SK-N-SH (cell line): ENCODE results near the gene ANO3. TPM values are rescaled to one million over a fixed set of nuclear protein-coding genes. Genes with fewer than 3 reads are reported as not detected.

Source experiments
- CTCF ChIA-PET: fragments of 300-600, 350-600 bp; formaldehyde crosslinking; extraction: SDS; loops from one replicate; lab custom pipeline; 2021; lab: Yijun Ruan, JAX
- POLR2A ChIA-PET: fragments of 350-600 bp; sonication (Branson Sonifier 250); formaldehyde crosslinking; extraction: SDS; loops from one replicate; lab custom pipeline; 2020; ENCODE audit warnings: antibody characterized with exemption, inconsistent platforms; lab: Yijun Ruan, JAX
- DNase-seq: peaks from one replicate; pipeline ENCODE4 v3.0.0; 2012
- H2AFZ ChIP-seq: fragments of 200-600 bp; sonication (generic); 2 replicates; pipeline ENCODE4 v1.8.1; 2016; ENCODE audit warnings: antibody characterized with exemption, mild to moderate bottlenecking, low read depth
- H3F3A ChIP-seq: fragments of 200-600 bp; sonication (generic); replicated peaks from 2 replicates; pipeline ENCODE3; 2016; ENCODE audit warnings: antibody characterized with exemption, mild to moderate bottlenecking; ENCODE audit not compliant: insufficient read depth
- H3K27ac ChIP-seq, 2 experiments: fragments of 200-500 bp in 1 of 2; fragments of 200-600 bp in 1 of 2; sonication (Bioruptor generic) in 1 of 2; sonication (generic), shearing (Covaris generic) in 1 of 2; 2 replicates each; pipeline versions ENCODE4 v1.5.1 to v1.6.1; 2014 to 2016; ENCODE audit warnings: low read depth in 2 of 2, inconsistent platforms in 1 of 2, low read length in 1 of 2, mild to moderate bottlenecking in 1 of 2, mixed read lengths in 1 of 2
- H3K27me3 ChIP-seq: fragments of 200-600 bp; sonication (generic), shearing (Covaris generic); 2 replicates; pipeline ENCODE4 v1.6.1; 2016; ENCODE audit warnings: mixed run types; ENCODE audit not compliant: insufficient read depth
- H3K36me3 ChIP-seq, 2 experiments: fragments of 200-500 bp in 1 of 2; fragments of 200-600 bp in 1 of 2; sonication (Bioruptor generic) in 1 of 2; sonication (generic) in 1 of 2; replicated peaks in 1 of 2; 2 replicates each; pipeline versions ENCODE3 to v1.5.1; 2014 to 2016; ENCODE audit warnings: low read length in 1 of 2, mild to moderate bottlenecking in 1 of 2; ENCODE audit not compliant: insufficient read depth in 2 of 2, control insufficient read depth in 1 of 2
- H3K4me1 ChIP-seq, 2 experiments: fragments of 200-500 bp in 1 of 2; fragments of 200-600 bp in 1 of 2; sonication (Bioruptor generic) in 1 of 2; sonication (generic), shearing (Covaris generic) in 1 of 2; 2 replicates each; pipeline versions ENCODE4 v1.5.1 to v1.6.1; 2014 to 2016; ENCODE audit warnings: low read depth in 1 of 2, low read length in 1 of 2, mixed run types in 1 of 2; ENCODE audit not compliant: insufficient read depth in 2 of 2, control insufficient read depth in 1 of 2
- H3K4me2 ChIP-seq: fragments of 200-600 bp; sonication (generic), shearing (Covaris generic); 2 replicates; pipeline ENCODE4 v1.6.1; 2017; ENCODE audit warnings: mixed run types
- H3K4me3 ChIP-seq, 2 experiments: fragments of 200-500 bp in 1 of 2; fragments of 200-600 bp in 1 of 2; sonication (Bioruptor generic) in 1 of 2; sonication (generic), shearing (Covaris generic) in 1 of 2; 2 replicates each; pipeline versions ENCODE4 v1.5.1 to v1.8.1; 2014 to 2016; ENCODE audit warnings: low read depth in 2 of 2, inconsistent platforms in 1 of 2, low read length in 1 of 2, mild to moderate bottlenecking in 1 of 2, mixed read lengths in 1 of 2, moderate library complexity in 1 of 2
- H3K79me2 ChIP-seq: fragments of 200-600 bp; sonication (generic); 2 replicates; pipeline ENCODE4 v1.8.1; 2017; ENCODE audit warnings: mild to moderate bottlenecking; ENCODE audit not compliant: insufficient read depth
- H3K9ac ChIP-seq: fragments of 200-600 bp; sonication (generic); 2 replicates; pipeline ENCODE4 v1.6.1; 2017; ENCODE audit warnings: mixed run types
- H3K9me2 ChIP-seq: fragments of 200-600 bp; sonication (generic); 2 replicates; pipeline ENCODE4 v1.6.1; 2017; ENCODE audit warnings: mixed run types
- H3K9me3 ChIP-seq: fragments of 200-600 bp; sonication (generic); 2 replicates; pipeline ENCODE4 v1.6.1; 2017; ENCODE audit warnings: mixed run types, mild to moderate bottlenecking, moderate library complexity
- H4K20me1 ChIP-seq: fragments of 200-600 bp; sonication (generic); 2 replicates; pipeline ENCODE4 v1.6.1; 2017; ENCODE audit warnings: mild to moderate bottlenecking, mixed run types; ENCODE audit not compliant: insufficient read depth
- CTCF ChIP-seq: fragments of 200-600 bp; sonication (generic); IDR thresholded peaks from 2 replicates; pipeline ENCODE4 v1.6.1; 2017; ENCODE audit warnings: antibody characterized with exemption, mild to moderate bottlenecking, moderate library complexity
- ELF1 ChIP-seq: IDR thresholded peaks from 2 replicates; pipeline ENCODE4 v1.4.0; 2012
- EP300 ChIP-seq, 2 experiments: IDR thresholded peaks; 2 replicates each; pipeline versions ENCODE4 v1.4.0 to v1.6.1; 2012; ENCODE audit warnings: borderline replicate concordance in 1 of 2, low read depth in 1 of 2, low read length in 1 of 2
- FOSL2 ChIP-seq: IDR thresholded peaks from 2 replicates; pipeline ENCODE4 v1.4.0; 2012; ENCODE audit warnings: low read depth, mild to moderate bottlenecking, moderate library complexity, borderline replicate concordance
- FOXJ3 ChIP-seq: sonication (generic); formaldehyde crosslinking; IDR thresholded peaks from 2 replicates; pipeline ENCODE4 v1.5.1; 2020; ENCODE audit warnings: mild to moderate bottlenecking, missing genetic modification reagents
- FOXM1 ChIP-seq: IDR thresholded peaks from 2 replicates; pipeline ENCODE4 v1.4.0; 2012; ENCODE audit warnings: low read depth, mild to moderate bottlenecking
- JUND ChIP-seq: IDR thresholded peaks from 2 replicates; pipeline ENCODE4 v1.4.0; 2012
- MEF2A ChIP-seq: IDR thresholded peaks from 2 replicates; pipeline ENCODE4 v1.4.0; 2012; ENCODE audit warnings: low read depth, borderline replicate concordance
- NFIC ChIP-seq: IDR thresholded peaks from 2 replicates; pipeline ENCODE4 v1.4.0; 2012; ENCODE audit warnings: borderline replicate concordance
- NRF1 ChIP-seq: IDR thresholded peaks from 2 replicates; pipeline ENCODE4 v1.6.1; 2012; ENCODE audit warnings: low read depth, mild to moderate bottlenecking, low read length
- PBX3 ChIP-seq: IDR thresholded peaks from 2 replicates; pipeline ENCODE4; 2012
- POLR2AphosphoS5 ChIP-seq: IDR thresholded peaks from 2 replicates; pipeline ENCODE4 v1.6.1; 2012; ENCODE audit warnings: low read depth, low read length
- RAD21 ChIP-seq: IDR thresholded peaks from 2 replicates; pipeline ENCODE4 v1.6.1; 2012; ENCODE audit warnings: mild to moderate bottlenecking, low read length
- RCOR1 ChIP-seq: fragments of 150-350 bp; IDR thresholded peaks from 2 replicates; pipeline ENCODE4 v1.6.1; 2017; ENCODE audit warnings: antibody characterized with exemption, low read length
- RXRA ChIP-seq: IDR thresholded peaks from 2 replicates; pipeline ENCODE4 v1.4.0; 2012; ENCODE audit warnings: low read depth, mild to moderate bottlenecking, borderline replicate concordance
- TCF12 ChIP-seq: IDR thresholded peaks from 2 replicates; pipeline ENCODE4 v1.4.0; 2012
- USF1 ChIP-seq: IDR thresholded peaks from 2 replicates; pipeline ENCODE4 v1.4.0; 2012; ENCODE audit warnings: low read depth, borderline replicate concordance
- ZBTB33 ChIP-seq: IDR thresholded peaks from 2 replicates; pipeline ENCODE4 v1.4.0; 2012; ENCODE audit warnings: low read depth, borderline replicate concordance
- WGBS: methylation state at CpG from one replicate; pipeline ENCODE4 v1.1.6; 2017; ENCODE audit warnings: low lambda C conversion rate; 5-methylcytosine and 5-hydroxymethylcytosine counted together
- polyA plus RNA-seq, 3 experiments: library from polyadenylated mRNA; depleted of rRNA; stranded (reverse); fragments of >200 nt; gene quantifications; 2 replicates each; pipeline ENCODE4 v1.2.3, GENCODE V29; 2012
- TF ChIP-seq, protein P1 (sequence below): IDR thresholded peaks from 2 replicates; pipeline ENCODE4 v1.4.0; 2012; ENCODE audit warnings: low read depth
- TF ChIP-seq, protein P2 (sequence below): fragments of 150-350 bp; IDR thresholded peaks from 2 replicates; pipeline ENCODE4 v1.6.1; 2016; ENCODE audit warnings: mild to moderate bottlenecking, low read depth, low read length

The ANO3 gene
- polyA plus RNA-seq, 1 of the 3 experiments (the other 2 are of a cell fraction), result 0.13 TPM

GRCh38 chr11:26704249-26704648 lies 372.3 kb downstream of the ANO3 start:
- Histone ChIP-seq H4K20me1 (no peaks in the 10 kb centered on the region), H3K4me2 (no peak overlapping the region), H3F3A (no peaks in the 10 kb centered on the region), H3K9me3 (no peaks in the 10 kb centered on the region), H3K4me1 (peaks cover 0 to 9% of the 10 kb centered on the region in 2 experiments; a peak in 2 of 4 replicates), H3K27me3 (no peaks in the 10 kb centered on the region), H2AFZ (no peak overlapping the region), H3K36me3 (no peaks in the 10 kb centered on the region), H3K9me2 (0 out of 2 replicates have a peak, but pooled peaks cover 3% of the 10 kb centered on the region), H3K9ac (no peak overlapping the region), H3K27ac (no peak overlapping the region), H3K79me2 (no peaks in the 10 kb centered on the region), H3K4me3 (no peak overlapping the region)
- DNase-seq, result no peak
- TF ChIP-seq NFIC (no peak), EP300 (IDR thresholded peaks at IDR 0.05; ENCODE audit: borderline replicate concordance in 1 of 2, low read depth in 1 of 2, low read length in 1 of 2) (no peak), ELF1 (no peak), FOXM1 (no peak), ZBTB33 (no peak), JUND (no peak), RXRA (no peak), FOXJ3 (CRISPR knock-in tag) (no peak), RCOR1 (no peak), RAD21 (no peak), PBX3 (no peak), MEF2A (no peak), USF1 (no peak), TCF12 (no peak), FOSL2 (no peak), NRF1 (no peak), CTCF (no peak), POLR2AphosphoS5 (no peak)
- TF ChIP-seq, protein P1, sequence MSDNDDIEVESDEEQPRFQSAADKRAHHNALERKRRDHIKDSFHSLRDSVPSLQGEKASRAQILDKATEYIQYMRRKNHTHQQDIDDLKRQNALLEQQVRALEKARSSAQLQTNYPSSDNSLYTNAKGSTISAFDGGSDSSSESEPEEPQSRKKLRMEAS, result no peak
- TF ChIP-seq, protein P2, sequence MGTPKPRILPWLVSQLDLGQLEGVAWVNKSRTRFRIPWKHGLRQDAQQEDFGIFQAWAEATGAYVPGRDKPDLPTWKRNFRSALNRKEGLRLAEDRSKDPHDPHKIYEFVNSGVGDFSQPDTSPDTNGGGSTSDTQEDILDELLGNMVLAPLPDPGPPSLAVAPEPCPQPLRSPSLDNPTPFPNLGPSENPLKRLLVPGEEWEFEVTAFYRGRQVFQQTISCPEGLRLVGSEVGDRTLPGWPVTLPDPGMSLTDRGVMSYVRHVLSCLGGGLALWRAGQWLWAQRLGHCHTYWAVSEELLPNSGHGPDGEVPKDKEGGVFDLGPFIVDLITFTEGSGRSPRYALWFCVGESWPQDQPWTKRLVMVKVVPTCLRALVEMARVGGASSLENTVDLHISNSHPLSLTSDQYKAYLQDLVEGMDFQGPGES, result no peak
- 54% methylated on average over 1 of the region's 1 CpG for WGBS
- CTCF ChIA-PET, result no interaction called here
- POLR2A ChIA-PET, result no interaction called here
